ENCODE measurements around the gene RSPO1.

The RSPO1 gene

GRCh38 chr1:37650721-37651120 is 16.0 kb upstream of the RSPO1 start:
- Histone ChIP-seq H3K9me2 (ENCODE audit: low read depth, low read length) (no peaks in the 10 kb centered on the region), H3K4me2 (ENCODE audit: low read length) (no peak overlapping the region), H3K27ac (ENCODE audit: low read depth, low read length, poor library complexity, severe bottlenecking) (no peak overlapping the region), H4K20me1 (ENCODE audit: insufficient read depth, low read length) (no peaks in the 10 kb centered on the region), H3K36me3 (ENCODE audit: insufficient read depth, low read length) (no peaks in the 10 kb centered on the region), H3K4me1 (ENCODE audit: insufficient read depth, low read length, severe bottlenecking) (no peaks in the 10 kb centered on the region), H3K79me2 (ENCODE audit: insufficient read depth, low read length) (no peaks in the 10 kb centered on the region), H3K9ac (ENCODE audit: low read length) (no peak overlapping the region), H3K9me3 (ENCODE audit: low read length) (no peaks in the 10 kb centered on the region), H3K4me3 (ENCODE audit: low read depth, low read length, poor library complexity, severe bottlenecking) (no peak overlapping the region), H3F3A (ENCODE audit: insufficient read depth, low read length) (no peaks in the 10 kb centered on the region), H2AFZ (ENCODE audit: low read length) (no peak overlapping the region), H3K27me3 (ENCODE audit: insufficient read depth, low read length) (no peaks in the 10 kb centered on the region; the same call in 1 of the 2 replicates)
- TF ChIP-seq EZH2 (IDR thresholded peaks at IDR 0.05; ENCODE audit: borderline replicate concordance, low read length) = no peak
- no peak for TF ChIP-seq CTCF (IDR thresholded peaks at IDR 0.05; ENCODE audit: low read length)

GRCh38 chr1:37650173-37650572 is 15.5 kb upstream of the RSPO1 start:
- Histone ChIP-seq H3K4me2 (ENCODE audit: low read length) (no peak overlapping the region), H3K27me3 (ENCODE audit: insufficient read depth, low read length) (no peaks in the 10 kb centered on the region; the same call in 1 of the 2 replicates), H3K9ac (ENCODE audit: low read length) (no peak overlapping the region), H3K4me3 (ENCODE audit: low read depth, low read length, poor library complexity, severe bottlenecking) (no peak overlapping the region), H3F3A (ENCODE audit: insufficient read depth, low read length) (no peaks in the 10 kb centered on the region), H3K9me2 (ENCODE audit: low read depth, low read length) (no peaks in the 10 kb centered on the region), H3K9me3 (ENCODE audit: low read length) (no peaks in the 10 kb centered on the region), H3K79me2 (ENCODE audit: insufficient read depth, low read length) (no peaks in the 10 kb centered on the region), H2AFZ (ENCODE audit: low read length) (no peak overlapping the region), H3K36me3 (ENCODE audit: insufficient read depth, low read length) (no peaks in the 10 kb centered on the region), H4K20me1 (ENCODE audit: insufficient read depth, low read length) (no peaks in the 10 kb centered on the region), H3K4me1 (ENCODE audit: insufficient read depth, low read length, severe bottlenecking) (no peaks in the 10 kb centered on the region), H3K27ac (ENCODE audit: low read depth, low read length, poor library complexity, severe bottlenecking) (no peak overlapping the region)
- TF ChIP-seq EZH2 (IDR thresholded peaks at IDR 0.05; ENCODE audit: borderline replicate concordance, low read length) = no peak
- TF ChIP-seq CTCF (IDR thresholded peaks at IDR 0.05; ENCODE audit: low read length) = no peak

DNA sequence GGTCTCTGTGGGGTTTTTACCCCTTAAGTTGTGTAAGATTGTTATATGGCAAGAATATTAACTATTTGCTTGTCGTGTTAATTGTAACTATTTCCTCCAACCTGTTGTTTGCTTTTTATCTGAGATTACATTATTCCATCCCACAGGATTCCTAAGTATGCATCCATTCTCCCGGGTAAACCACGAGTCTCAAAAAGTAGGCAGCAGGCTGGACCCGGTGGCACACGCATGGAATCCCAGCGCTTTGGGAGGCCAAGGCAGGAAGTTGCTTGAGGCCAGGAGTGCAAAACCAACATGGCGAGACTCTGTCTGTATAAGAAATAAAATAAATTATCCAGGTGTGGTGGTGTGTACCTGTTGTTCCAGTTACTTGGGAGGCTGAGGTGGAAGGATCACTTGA is 12.6 kb upstream of the RSPO1 start:
- no peak overlapping the region for H3K9ac ChIP-seq (ENCODE audit: low read length)
- no peak for TF ChIP-seq CTCF (IDR thresholded peaks at IDR 0.05; ENCODE audit: low read length)
- TF ChIP-seq EZH2 (IDR thresholded peaks at IDR 0.05; ENCODE audit: borderline replicate concordance, low read length) = no peak
- H3K27ac ChIP-seq (ENCODE audit: low read depth, low read length, poor library complexity, severe bottlenecking) = no peak overlapping the region
- no peaks in the 10 kb centered on the region for H3K79me2 ChIP-seq (ENCODE audit: insufficient read depth, low read length)
- no peaks in the 10 kb centered on the region for H3K36me3 ChIP-seq (ENCODE audit: insufficient read depth, low read length)
- no peaks in the 10 kb centered on the region for H3K9me3 ChIP-seq (ENCODE audit: low read length)
- H3F3A ChIP-seq (ENCODE audit: insufficient read depth, low read length) = no peaks in the 10 kb centered on the region
- no peaks in the 10 kb centered on the region; the same call in 1 of the 2 replicates for H3K27me3 ChIP-seq (ENCODE audit: insufficient read depth, low read length)
- no peak overlapping the region for H3K4me2 ChIP-seq (ENCODE audit: low read length)
- H4K20me1 ChIP-seq (ENCODE audit: insufficient read depth, low read length) = no peaks in the 10 kb centered on the region
- H2AFZ ChIP-seq (ENCODE audit: low read length) = no peak overlapping the region
- no peak overlapping the region for H3K4me3 ChIP-seq (ENCODE audit: low read depth, low read length, poor library complexity, severe bottlenecking)
- H3K9me2 ChIP-seq (ENCODE audit: low read depth, low read length) = no peaks in the 10 kb centered on the region
- no peaks in the 10 kb centered on the region for H3K4me1 ChIP-seq (ENCODE audit: insufficient read depth, low read length, severe bottlenecking)

All from OCI-LY1 (cell line).